ENCODE results near the gene RRM2.
"Not testable (repeated sequence)": the region's sequence is repeated elsewhere in the genome, so short reads cannot be mapped to it uniquely, and the experiment has no call there.

RRM2 gene

DNA sequence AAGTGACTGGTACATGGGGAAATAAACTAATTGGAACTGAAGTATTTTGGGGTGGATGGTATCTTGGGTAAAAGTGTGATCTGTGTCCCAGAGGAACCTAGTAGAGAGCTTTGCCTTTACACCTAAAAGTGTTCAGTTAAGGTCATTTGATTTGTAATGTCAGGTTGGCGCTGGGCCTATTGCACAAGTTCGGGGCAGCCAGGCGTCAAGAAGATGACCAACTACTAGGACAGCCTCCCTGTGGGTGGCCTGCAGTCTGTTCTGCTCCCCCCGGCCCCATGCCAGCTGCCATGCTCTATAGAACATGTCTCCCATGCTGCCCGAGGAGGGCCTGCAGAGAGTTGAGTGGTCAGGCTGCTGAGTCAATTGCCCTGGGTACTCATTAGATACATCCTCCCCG, 10.1 kb downstream of the RRM2 start:
- no peak for DNase-seq (ENCODE audit: low read depth)

DNA sequence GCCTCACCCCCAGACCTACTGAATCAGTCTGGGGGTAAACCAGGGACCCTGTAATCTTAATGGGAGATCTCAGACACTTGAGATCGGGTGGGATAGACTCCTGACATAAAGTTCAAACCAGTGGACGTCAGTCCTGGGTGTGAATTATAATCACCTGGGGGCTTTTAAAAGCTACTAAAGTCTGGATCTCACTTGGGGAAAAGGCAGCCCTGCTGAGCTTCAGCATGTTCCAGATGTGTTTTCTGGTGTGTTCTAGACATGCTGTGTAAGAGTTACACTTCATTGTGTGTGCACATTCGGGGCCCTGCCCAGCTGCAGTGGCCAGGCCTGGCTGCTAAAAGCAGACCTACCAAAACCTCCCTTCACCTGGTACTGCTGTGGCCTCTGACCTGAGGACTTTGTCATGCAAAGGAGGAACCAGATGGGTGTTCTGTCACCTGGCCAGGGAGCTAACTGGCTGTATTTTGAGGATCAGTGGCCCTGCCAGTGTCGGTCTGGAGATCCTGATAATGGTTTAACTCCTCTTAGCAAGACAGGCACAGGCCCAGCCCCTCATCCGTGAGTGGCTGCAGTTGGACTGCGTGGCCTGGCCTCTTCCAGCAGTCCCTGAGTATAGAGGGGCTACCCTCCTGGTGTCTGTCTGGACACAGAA, 10.6 kb downstream of the RRM2 start:
- DNase-seq (ENCODE audit: low read depth): no peak

DNA sequence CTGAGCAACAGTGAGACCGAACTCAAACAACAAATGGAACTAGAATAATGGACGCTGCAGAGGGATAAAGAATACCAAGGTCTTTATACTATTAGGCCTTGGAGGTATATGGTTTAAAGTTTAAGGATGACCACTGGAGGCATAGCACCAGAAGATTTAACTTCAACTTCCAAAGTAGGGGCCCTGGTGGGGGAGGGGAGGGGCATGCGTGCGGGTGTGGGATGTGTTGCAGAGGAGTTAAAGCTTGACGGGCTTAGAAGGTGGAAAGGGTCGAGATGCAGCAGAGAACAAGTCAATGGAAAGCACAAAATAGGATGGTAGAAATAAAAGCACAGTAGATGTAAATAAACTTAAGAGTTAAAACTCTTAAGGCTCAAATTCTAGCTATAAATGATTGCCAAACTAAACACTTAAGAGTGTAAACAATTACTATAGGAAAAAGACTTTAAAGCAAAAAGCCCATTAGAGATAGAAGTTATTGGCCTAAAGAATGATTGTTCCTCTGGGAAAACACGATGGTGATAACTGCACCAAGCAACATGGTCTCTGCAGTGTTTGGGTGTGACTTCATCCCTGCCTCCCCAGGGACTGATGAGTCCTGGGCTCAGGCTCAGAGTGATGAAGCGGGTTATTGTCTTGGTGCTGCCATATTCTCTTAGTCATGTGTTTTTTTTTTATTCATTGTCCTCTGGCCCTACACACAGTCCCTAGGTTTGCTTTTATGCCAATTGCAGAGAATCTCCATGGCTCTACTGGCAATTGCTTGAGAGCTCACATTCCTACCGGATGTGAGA, 13.0 kb downstream of the RRM2 start:
- no peak for DNase-seq (ENCODE audit: low read depth)

DNA sequence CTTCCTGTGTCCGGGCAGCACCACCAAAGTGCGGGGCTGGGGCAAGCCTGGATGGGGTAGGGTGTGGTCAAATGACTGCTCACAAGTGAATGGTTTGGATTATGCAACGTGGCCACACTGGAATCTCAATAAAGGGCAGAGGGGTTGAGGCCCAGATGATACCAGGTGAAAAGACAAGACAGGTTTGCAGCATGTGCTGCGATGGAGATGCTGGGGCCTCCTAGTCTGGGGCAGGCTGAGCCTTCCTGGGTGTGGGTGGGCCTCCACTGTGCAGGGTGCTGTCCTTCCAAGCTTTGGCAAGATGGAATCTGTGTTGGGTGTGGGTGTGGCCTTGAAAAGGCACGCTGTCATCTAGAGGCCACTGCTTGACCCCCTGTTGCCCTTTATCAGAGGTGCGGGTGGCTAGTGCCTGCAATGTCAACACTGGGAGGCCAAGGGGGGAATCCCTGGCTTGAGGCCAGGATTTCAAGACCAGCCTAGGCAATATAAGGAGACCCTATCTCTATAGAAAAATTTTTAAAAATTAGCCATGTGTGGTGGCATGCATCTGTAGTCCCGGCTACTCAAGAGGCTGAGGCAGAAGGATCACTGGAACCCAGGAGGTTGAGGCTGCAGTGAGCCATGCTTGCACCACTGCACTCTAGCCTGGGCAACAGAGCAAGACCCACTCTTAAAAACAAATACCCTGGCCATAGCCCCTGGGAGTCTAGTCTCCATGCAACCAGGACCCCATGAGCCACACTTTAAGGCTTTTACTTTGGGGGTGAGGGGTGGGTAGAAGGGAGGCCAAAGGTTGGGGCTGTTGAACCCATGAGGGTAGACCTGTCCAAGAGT, 13.8 kb downstream of the RRM2 start:
- no peak for DNase-seq (ENCODE audit: low read depth)

DNA sequence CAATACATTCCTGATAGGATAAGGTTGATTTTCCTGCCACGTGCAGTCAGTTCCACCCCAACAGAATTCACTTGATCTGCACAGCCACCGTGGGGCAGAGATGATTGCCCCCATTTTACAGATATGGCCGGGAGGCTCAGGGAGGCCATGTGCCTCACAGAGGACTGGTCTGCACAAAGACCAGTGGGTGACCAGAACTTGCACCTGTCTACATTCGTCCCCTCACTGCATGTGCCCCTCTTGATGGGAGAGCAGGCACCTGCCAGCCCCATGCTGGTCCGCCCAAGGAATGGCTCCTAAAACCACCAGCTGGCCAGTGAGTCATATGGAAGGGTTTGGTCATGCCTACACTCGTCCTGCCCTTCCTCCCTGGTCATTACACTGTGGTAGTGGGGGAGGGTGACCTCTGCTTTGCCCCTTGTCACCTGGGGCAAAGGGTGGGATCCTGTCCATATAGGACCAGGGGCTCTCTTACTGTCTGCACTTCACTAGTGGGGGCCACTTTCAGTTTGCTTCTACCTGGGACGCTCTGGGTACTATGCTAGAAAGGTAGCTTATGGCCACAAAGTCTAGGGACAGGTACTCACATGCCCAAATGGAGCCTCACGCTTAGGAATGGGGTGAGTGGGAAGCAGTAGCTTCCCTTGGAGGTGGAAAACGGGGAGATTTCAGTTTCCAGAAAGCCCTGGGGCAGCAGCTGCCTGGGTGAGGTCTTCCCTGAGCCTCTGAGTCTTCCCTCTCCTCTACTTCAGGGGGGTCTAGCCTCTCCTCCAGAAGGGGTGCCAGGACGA, 14.7 kb downstream of the RRM2 start:
- no peak for DNase-seq (ENCODE audit: low read depth)

DNA sequence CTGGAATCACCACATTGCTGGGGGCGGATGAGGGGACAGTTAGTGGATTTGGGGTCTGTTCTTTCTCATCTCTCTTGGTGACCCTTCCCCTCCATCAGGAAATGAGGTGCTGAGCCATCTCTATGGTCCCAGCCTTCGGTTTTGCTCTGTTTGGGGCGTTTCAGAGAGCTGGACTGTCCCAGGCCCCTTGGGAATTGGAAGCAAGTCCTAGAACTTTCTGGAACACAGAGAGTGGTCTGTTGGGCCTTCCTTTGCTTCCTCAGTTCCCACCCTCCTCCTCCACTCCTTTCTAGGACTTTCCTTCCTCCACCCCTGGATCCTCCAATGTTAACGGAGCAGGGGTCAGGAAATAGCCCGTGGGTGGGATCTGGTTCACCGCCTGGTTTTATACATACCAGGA, 17.0 kb downstream of the RRM2 start:
- DNase-seq (ENCODE audit: low read depth): no peak

DNA sequence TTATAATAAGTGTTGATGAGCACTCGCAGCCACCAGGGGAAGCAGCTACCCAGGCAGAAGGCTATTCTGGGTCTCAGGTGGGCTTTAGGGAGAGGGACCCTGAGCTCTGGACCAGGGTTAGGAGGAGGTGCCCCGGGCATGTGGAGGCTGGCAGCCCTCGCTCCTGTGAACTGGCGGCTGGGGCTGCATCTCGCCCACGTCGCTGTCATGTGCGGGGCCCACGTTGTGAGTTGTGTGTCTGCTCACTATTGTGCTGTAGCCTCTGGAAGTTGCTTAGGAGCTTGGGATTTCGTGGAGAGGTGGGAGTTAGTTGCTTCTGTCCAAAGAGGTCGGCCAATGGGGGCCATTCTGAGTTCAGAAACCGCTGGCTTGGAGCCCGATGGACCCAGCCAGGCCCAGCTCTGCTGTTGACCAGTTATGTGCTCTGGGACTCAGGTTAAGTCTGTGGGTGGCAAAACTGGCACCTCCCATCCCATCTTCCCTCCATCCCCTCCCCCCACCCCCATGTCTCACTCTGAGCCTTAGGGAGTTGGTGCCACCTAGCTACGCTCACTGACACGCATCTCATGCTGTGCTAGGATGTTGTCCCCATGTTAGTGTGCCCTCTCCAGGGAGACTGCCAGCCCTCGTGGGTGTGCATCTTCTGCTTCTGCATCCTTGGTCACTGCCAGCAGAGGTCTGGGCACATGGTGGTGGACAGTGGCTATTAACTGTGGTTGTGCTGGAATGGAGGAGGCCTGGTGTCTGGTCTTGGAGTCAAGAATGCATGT, 18.5 kb downstream of the RRM2 start:
- no peak for DNase-seq (ENCODE audit: low read depth)

DNA sequence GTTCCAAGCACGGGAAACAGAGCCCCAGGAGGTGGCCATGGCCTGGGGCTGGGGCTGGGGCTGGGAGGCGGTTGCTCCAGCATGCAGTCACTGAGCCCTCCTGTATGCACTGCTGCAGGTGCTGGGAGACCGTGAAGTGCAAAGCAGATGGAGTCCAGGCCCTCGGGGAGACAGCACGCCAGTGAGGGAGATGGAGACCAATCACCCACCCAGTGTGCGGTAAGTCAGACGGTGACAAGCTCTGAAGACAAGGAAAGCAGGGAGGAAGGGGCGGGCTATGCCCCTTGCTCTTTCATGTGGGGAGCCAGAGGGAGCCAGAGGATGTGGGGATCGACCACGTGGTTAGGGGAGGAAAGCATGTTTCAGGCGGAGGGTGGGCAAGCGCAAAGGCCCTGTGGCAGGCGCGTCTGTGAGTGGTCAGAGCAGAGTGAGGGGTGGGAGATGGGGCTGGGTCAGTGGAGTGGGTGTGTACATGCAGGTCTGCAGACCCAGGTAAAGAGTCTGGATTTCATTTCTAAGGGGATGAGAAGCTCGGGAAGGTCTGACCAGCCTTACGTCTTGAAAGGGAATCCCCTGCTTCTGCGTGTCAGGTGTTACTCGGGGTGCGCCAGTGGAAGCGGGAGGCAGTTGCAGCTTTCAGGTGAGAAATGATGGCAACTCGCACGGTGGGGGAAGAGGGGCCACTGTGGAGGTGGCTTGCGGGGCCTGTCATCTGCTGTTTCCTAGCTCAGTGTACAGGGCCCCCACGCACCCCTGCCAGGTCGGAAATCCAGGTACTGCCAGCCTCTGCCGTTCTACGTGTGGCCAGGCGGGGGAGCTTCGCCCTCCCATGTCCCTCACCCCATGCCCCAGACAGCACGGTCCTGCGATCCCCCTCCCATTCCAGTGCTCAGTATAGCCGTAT, 19.4 kb downstream of the RRM2 start:
- DNase-seq (ENCODE audit: low read depth): no peak

DNA sequence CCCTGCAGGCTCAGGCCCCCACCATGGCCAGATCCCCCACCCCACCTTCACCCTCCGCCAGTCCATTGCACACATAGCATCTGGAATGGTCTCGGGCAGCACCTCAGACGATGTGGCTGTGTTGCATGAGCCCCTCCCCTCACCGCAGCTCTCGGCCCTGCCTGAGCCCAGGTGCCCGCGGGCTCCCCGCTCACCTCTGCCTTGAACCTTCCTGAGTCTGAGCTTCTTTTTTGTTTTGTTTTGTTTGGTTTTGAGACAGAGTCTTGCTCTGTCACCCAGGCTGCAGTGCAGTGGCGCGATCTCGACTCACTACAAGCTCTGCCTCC, 20.1 kb downstream of the RRM2 start:
- no peak for DNase-seq (ENCODE audit: low read depth)

DNA sequence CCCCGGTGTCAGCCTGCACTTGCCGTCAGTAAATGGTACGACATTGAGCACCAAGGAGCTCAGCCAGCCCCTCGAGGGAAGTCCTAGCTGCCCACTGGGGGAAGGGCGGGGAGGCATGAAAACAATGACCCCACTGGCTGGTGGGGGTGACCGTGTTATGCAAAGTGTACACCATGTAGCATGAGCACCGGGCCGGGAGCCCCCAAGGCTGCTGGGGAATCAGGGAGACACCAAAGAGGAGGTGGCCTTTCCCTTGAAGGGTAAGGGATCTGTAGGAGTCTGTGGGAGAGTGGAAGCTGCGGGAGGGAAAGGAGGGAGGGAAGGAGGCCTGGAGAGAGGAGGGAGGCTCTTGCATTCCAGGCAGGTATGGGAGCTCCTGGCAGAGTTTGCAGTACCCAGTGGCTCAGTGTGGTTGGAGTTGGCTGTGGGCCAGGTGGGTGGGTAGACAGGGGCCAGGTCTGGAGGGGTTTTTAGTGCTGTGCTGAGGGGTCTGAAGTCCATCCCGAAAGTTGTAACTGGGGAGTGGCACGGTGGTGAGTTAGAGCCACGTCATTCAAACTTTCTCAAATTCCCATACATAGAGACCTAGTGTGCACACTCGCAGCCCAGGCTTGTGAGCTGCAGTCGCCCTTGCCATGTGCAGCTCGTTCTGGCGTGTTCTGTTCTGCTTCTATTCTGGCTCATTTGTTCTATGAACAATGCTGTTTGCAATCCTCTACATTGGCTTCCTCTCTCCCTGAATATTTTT, 22.4 kb downstream of the RRM2 start:
- DNase-seq (ENCODE audit: low read depth): no peak

DNA sequence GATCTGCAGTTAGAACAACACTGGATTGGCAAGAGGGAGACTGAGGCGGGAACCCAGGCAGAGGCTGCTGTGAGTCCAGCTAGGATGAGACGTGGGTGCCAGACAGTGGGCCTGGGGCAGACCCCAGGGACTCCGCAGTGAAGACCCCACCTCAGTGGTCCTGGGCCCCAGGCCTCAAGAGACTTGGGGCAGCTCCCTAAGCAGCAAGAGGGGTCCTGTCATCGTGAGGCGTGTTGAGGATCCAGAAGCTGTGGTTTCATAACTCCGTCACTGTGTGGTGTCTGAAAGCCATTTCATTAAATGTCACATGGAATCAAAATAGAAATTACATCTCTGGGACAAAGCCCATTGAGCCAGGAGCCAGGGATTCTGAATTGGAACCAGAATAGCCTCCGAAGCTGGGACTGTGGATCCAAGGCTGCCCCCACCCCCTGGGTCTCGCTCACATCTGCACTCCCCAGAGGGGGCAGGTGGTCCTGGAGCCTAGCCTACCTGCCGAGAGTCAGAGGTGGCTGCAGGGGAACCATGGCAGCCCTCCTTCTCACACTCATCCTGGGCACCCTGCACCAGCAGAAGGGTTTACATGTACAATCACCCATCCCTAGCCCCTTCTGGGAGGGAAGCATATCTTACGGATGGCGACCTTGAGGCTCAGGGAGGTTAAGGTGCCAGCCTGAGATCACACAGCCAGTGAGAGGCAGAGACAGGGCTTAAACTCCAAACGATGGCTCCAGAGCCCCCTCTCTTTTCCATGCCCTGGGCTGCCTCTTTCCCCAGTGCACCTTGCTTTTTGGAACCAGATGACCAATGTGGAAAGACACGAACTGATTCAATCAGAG, 23.2 kb downstream of the RRM2 start:
- DNase-seq (ENCODE audit: low read depth): no peak

DNA sequence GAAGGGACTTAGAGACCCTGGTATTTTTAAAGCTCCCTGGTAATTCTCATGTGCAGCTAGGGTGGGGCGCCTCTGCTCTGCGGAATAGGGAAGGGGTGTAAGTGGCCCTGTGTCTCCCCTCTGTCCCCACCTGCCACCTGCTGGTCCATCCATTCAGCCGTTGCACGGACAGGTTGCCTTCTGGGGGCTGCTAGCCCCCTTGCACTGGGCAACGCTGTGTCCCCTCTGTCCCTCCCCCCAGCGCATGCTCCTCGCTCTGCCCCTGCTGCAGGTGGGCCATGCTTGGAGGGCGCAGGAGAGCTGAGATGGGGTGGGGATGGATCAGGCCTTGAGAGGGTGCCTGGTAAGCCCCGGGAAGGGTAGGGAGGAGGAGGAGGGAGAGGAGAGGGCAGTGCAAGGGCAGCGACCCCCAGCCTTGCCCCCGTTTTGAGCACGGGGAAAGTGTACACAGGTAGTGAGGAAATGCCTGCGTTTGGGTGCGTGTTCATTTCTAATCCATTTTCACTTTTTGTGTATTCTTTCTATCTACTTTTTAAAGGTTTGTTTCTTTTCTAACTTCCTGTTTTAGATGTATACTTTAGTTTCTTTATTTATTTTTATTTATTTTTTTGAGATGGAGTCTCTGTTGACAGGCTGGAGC, 23.9 kb downstream of the RRM2 start:
- DNase-seq (ENCODE audit: low read depth): no peak

DNA sequence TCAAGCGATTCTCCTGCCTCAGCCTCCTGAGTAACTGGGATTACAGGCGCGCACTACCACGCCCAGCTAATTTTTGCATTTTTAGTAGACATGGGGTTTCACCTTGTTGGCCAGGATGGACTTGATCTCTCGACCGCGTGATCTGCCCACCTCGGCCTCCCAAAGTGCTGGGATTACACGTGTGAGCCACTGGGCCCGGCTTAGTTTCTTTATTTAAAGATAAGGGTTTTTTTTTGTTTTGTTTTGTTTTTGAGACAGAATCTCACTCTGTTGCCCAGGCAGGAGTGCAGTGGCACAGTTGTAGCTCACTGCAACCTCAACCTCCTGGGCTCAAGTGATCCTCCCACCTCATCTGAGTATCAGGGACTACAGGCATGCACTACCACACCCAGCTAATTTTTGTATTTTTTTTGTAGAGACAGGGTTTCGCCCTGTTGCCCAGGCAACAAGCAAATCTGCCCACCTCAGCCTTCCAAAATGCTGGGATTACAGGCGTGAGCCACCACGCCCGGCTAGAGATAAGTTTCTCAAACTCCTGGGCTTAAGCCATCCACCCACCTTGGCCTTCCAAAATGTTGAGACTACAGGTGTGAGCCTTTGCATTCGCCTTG, 24.6 kb downstream of the RRM2 start:
- not testable (repeated sequence) for DNase-seq (ENCODE audit: low read depth)

DNA sequence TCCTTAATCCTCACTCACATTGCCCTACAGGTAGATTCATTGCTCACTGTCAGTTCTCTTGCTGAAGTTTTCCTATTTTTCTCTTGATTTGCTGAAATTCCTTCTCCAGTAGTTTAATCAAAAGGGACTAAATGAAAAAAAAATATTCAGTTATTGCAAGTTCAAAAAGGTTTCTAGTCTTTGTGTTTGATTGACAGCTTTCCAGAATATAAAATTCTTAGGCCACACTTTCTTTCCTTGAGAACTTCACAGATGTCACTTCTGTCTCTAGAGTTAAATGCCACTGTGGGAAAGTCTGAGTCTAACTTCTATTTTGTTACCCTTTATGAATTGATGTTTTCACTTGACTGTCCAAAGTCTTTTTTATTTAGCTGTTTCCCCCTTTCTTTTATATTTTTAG, 25.7 kb downstream of the RRM2 start:
- DNase-seq (ENCODE audit: low read depth): no peak

DNA sequence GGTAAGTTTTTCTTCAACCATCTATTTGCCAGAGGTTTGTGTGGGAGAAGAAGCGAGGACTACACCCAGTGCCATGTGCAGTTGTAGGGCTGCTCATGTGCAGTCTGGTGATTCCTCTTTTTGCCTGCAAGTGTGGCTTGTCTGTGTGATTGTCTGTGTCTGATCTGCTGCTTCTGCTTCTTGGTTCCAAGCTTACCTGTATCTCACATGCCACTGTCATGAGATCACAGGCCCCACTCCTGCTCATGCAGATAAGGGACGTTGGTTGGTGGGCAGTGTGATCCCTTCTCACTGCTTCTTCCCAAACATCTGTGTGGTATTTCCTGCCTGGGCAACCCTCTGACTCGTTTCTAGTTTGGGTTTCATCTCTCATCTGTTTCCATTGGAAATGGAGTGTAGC, 27.1 kb downstream of the RRM2 start:
- DNase-seq (ENCODE audit: low read depth): no peak

DNA sequence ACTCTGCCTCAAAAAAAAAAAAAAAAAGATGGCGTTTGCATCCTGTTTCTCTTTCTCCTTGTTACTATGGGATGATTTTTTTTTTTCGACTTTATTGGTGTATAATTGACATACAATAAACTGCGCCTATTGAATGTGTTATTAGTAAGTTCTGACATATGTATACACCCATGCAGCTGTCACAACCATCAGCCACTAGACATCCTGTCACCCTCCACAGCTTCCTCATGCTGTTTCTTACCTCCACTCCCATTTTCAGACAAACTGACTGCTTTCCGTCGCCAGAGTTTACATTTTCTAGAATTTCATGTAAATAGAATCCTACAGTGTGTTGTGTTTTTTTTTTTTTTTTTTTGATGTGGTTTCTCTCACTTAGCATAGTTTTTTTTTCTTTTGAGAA, 27.9 kb downstream of the RRM2 start:
- no peak for DNase-seq (ENCODE audit: low read depth)

DNA sequence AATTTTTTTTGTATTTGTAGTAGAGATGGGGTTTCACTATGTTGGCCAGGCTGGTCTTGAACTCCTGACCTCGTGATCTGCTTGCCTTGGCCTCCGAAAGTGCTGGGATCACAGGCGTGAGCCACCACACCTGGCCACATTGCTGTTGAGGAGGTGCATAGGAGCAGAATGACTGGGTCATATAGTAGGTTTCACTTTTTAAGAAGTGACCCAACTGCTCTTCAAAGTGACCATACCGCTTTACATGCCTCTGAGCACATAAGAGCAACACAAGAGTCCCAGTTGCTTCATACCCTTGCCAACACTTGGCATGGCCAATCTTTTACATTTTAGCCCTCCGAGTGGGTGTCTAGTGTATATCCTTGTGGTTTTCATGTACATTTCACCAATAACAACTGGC, 28.9 kb downstream of the RRM2 start:
- DNase-seq (ENCODE audit: low read depth): no peak

DNA sequence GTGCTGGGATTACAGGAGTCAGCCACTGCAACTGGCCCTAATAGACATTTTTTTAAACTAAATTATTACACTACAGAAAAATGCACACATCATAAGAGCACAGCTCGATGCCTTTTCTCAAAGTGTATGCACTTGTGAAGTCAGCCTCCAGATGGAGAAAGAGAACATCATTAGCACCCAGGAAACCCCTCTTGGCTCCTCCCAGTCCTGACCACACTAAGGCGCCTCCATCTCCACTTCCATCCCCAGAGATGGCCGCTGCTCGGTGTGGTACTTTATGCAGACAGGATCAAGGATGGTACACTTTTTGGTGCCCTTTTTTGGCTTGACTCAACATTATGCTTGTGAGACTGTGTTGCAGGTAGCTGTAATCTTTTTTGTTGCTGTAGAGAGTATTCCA, 34.8 kb downstream of the RRM2 start:
- no peak for DNase-seq (ENCODE audit: low read depth)

Data from stimulated activated CD8-positive, alpha-beta memory T cell treated with anti-CD3 and anti-CD28 coated beads, Interleukin-15, amount 100 ng/mL, for 24 hours (primary cell).